GM21447 (cell line): Measurements from ENCODE around the gene ARSH.
"Not testable (repeated sequence)": the region's sequence is repeated elsewhere in the genome, so short reads cannot be mapped to it uniquely, and the experiment has no call there.

Experiments
- ATAC-seq: cut with Tn5 transposase; IDR thresholded peaks from one replicate; pipeline ENCODE4 v1.9.1; 2021; ENCODE audit not compliant: unreplicated experiment

Gene ARSH, protein sequence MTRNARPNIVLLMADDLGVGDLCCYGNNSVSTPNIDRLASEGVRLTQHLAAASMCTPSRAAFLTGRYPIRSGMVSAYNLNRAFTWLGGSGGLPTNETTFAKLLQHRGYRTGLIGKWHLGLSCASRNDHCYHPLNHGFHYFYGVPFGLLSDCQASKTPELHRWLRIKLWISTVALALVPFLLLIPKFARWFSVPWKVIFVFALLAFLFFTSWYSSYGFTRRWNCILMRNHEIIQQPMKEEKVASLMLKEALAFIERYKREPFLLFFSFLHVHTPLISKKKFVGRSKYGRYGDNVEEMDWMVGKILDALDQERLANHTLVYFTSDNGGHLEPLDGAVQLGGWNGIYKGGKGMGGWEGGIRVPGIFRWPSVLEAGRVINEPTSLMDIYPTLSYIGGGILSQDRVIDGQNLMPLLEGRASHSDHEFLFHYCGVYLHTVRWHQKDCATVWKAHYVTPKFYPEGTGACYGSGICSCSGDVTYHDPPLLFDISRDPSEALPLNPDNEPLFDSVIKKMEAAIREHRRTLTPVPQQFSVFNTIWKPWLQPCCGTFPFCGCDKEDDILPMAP

DNA sequence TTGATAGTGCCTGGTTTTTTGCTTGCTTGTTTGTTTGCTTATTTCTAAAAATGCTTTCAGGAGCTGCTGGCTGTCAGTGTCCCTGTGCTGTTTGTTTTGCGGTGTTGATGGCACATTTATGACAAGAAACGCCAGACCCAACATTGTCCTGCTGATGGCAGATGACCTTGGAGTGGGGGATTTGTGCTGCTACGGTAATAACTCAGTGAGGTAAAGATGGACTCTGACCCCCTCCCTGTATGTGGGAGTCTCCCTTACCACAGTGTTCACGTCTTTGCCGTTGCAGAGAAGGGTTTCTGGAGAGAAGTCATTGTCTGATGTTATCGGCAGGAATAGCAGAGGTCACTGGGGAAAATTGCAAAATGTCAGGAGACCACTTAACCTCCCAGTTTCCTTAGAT is at the start of gene ARSH:
Gene ARSH, plus strand, starts transcription at position 52 of the 400 bp plus-strand sequence. Its CDS starts 67 bp downstream, at position 119.
- no peak for ATAC-seq

DNA sequence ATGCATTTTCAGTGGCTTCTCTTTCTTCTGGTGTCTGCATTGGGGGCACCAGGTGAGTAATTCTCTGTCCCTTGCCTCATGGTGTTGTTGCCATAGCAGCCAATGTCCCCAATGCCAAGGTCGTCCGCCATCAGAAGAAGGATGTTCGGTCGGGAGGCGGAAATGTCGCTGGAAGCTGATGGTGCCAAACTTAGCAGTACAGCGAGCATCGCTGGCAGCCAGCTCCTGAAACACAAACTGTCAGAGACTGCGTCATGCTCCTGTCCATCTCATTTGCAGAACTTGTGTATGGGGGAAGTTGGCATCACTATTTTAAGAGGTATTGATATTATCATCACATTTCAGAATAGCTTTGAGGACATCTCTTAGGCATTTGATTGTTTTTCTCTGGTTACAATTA is 48.1 kb upstream of the ARSH start:
- ATAC-seq: no peak

DNA sequence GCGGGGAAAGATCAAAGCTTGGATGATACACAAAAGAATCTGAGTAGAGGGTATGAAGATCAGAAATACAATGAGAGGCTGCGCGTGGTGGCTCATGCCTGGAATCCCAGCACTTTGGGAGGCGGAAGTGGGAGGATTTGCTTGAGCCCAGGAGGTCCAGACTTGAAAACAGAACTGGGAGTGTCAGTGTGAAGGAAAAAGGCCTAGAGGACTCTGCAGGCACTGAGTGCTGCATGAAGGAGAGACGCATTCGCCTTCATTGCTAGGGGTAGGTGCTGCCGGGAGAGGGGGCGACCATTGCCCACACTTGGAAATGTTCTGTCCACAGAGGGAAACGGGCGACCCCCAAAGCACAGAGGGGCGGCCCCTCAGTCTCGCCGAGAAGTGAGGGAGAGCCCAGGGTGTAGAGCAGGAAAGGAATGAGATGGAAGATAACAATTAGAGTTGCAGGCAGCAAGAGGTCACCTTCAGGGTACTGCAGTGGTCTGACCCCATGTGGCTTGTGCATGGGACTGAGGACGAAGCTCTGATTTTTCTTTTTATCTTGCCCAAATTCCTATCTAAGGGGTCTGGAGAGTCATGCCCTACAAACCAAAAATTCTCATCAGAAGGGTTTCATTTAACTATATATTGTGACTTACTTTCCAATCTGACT is 45.4 kb upstream of the ARSH start:
- no peak for ATAC-seq

DNA sequence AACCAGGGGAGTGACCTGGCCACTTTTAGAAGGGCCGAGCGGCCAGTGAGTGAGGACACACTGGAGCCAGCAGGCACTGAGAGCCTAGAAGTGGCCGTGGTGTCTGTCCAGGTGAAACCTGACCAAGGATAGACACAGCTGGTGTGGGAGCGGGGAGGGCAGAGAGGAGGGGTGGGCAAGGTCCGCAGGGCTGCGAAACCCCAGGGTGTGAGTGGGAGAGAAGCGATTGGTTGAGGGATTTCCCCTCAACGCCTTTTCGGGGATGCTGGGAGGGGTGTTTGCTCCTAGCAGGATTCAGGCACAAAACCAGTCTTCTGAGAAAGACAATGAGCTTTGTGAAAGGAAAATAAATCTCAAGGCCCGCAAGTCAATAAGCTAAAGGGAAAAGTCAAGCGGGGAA is 44.0 kb upstream of the ARSH start:
- no peak for ATAC-seq

DNA sequence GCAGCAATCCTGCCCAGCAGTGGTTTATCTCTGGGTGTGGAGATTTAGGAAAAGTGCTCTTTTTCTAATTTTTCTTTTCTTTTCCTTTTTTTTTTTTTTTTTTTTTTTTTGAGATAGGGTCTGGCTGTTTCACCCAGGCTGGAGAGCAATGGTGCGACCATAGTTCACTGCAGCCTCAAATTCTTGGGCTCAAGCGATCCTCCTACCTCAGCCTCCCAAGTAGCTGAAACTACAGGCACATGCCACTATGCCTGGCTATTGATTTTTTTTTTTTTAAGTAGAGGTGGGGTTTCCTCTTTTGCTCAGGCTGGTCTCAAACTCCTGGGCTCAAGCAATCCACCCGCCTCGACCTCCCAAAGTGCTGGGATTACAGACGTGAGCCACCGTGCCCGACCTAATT is 42.9 kb upstream of the ARSH start:
- not testable (repeated sequence) for ATAC-seq

DNA sequence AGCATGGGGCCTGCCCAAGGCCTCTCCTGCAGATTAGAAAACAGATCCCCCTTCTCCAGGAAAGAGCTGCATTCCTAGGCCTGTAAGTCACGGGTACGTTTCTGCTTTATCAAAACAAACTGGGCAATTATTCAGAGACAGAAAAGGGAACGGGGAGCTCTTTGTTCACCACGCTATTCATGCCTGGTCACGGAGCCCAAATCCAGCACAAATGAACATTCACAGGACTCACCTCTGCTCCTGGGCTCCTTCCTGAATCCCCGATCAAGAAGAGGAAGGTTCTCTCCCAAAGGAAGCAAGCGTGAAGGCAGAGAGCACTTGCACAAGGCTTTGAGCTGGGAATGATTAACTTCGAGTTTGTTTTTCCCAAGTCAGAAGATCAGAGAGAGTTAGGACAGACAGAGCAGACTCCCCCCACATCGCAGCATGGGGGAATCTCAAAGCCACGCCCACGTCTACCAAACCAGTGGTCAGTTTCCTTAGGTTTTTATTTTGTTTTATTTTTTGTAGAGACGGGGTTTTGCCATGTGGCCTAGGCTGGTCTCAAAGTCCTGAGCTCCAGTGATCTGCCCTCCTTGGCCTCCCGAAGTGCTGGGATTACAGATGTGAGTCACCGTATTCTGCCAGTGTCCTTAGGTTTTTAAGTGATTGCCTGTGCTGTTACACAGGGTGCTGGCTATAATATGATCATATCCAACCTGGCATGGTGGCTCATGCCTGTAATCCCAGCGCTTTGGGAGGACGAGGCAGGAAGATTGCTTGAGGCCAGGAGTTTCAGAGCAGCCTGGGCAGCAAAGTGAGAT is 42.2 kb upstream of the ARSH start:
- not testable (repeated sequence) for ATAC-seq

DNA sequence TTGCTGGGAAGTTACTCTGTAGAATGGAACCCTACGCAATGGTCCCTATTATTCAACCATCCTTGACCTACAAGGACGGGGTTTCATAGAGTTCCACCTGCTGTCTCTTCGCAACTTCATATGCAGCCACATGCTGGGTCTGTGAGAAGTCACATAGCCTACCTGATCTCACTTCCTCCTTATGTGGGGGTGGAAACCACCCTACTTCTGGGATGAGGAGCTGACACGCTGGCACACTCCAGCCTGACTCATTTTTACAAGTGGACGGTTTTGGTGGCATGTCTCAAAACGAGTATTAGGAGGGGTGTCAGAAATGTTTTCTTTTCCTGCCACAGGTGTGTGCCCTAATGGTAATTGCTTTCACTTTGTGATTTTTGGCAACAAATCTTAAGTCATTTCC is 40.4 kb upstream of the ARSH start:
- no peak for ATAC-seq

DNA sequence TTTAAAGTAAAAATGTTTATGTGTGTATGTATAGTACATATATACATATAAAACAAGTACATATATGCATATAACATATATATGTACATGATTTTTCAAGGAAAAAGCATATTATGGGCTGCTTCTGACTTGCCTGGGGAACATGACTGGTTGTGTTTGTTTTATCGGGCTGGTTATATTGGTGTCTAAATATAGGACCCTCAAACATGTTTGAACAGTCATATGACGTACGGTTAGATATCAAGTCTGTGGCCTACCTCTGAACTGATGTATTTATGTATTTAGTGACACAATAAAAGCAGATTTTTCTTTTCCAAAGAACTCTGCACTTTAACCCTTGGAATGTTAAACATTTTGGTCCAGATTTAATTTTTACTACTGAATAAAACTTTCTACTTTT is 39.3 kb upstream of the ARSH start:
- no peak for ATAC-seq

DNA sequence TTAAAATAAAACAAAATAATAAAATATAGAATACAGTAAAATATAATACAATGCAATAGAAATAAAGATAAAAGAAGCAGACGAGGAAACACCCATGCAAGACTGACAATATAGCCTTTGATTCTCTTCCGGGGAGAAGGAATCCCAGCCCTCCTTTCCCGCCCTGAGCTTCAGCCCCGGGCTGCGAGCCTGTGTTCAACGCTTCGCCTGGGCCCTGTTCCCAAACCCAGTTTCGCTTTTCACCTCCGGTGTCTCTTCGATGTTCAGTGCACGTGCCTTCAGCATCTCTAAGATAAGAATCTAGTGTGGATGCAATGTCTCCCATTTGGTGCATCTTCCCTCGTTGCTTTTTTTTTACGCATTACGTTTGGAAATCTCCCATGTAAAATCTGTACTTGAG is 38.8 kb upstream of the ARSH start:
- ATAC-seq: no peak

DNA sequence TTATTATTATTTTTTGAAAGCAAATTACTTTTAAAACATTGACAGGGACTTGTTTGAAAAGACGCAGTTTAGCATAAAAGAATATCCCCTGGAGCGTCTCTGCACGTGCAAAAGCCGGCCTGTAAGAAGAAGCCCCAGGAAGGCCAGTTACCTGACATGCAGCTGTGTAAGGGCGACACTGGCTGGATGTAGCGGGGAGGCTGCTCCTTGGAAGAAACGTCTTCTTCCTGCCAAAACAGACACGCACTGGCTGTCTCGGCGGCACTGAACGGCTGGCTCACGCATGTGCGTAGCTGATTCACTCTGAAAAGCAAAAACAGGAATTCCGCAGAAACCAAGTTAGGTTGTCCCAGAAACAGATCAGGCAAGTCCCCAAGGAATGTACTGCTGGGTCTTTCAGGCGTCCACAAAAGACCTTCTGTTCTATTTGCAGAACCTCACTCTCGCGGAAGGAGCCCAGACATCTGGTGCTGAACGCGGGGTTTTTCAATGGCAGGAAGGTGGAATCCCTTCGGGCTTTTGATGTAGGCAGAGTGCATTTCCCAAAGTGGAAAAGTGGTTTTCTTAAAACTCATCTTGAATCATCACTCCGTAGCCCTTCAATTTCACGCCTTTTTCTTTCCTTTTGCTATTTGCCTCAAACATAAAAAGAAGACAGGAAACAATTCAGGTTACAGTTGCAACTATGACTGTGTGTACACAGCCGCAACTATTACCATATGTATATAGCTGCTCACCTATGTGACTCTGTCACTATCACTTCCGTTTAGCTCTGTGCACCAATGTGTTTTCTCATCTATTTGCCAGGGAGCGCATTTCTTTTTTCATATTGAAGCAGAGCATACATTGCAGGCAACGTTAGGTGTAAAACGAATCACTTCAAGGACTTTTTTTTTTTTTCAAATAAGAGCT is 38.1 kb upstream of the ARSH start:
- ATAC-seq: no peak

DNA sequence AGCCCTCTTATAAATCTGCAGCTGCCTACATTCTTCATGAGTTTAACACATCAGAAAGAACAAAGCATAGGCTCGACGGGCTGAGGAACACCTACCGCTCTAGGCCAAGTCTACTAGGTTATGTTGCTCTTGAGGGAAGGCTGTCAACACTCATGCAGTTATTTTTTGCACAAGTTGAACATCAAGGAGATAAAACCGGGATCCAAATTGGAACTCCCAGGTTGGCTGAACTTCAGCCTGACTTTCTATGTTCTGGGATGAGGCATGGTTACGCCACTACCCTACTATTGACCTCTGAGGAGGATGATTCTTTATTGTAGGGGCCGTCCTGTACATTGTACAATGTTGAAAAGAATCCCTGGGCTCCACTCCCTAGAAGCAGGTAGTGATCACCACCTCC is 37.3 kb upstream of the ARSH start:
- no peak for ATAC-seq

DNA sequence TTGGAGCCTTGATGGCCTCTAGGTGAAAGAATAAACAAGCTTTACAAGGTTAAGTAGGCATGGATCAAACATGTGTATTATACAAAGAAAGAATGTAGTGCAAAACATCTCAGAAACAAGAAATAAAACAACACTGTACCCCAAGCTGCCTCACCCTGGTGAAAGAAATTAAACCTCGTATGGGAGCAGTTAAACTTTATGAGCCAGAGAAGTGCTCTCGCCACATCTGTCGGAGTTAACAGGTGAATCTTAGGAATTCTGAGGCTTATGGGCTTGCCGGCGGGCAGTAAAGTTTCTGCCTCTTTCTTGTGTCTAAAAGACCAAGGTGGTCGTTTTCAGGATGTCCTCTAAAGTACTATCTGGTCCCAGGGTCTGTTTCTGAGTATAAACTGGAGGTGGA is 34.0 kb upstream of the ARSH start:
- ATAC-seq: no peak

DNA sequence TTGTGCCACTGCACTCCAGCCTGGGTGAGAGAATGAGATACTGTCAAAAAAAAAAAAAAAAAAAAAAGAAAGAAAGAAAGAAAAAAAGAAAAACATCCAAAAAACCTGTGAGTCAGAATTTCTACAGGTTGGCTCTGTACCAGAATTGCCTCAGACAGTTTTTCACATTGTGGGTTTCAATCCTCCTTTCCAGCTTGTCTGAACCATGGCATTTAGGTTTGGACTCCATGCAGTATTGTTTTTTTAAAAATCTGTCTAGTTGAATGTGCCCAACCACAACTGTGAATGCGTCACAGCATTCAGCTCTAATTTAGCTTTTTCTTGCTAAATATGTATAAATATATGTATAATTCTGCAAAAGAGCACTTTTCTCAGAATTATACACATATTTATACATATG is 31.4 kb upstream of the ARSH start:
- ATAC-seq: no peak

DNA sequence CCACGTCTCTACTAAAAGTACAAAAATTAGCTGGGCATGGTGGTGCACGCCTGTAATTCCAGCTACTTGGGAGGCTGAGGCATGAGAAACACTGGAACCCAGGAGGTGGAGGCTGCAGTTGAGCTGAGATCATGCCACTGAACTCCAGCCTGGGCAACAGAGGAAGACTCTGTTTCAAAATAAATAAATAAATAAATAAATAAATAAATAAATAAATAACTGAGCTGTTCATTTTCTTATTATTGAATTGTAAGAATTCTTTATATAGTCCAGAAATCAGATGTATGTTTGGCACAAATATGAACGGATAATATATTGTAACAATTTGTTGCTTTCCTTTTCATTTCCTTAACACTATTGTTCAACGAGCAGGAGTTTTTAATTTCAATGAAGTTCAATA is 27.7 kb upstream of the ARSH start:
- not testable (repeated sequence) for ATAC-seq

DNA sequence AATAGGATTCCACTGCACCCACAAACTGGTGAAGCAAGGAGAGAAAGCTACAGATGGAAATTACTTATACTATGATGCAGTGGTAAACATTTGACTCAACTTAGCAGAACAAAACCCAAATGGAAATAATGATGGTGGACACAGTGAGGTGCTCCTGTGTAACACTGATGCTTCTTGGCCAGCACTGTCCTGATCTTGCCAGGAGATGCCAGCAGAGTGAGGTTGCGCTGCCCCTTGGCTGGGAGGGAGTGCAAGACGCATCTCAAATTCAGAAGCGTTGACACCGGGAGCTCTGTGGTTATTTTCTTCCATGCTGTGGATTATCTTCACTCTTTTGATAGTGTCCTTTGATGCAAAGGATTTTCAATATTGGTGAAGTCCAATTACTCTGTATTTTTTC is 22.0 kb upstream of the ARSH start:
- ATAC-seq: no peak

DNA sequence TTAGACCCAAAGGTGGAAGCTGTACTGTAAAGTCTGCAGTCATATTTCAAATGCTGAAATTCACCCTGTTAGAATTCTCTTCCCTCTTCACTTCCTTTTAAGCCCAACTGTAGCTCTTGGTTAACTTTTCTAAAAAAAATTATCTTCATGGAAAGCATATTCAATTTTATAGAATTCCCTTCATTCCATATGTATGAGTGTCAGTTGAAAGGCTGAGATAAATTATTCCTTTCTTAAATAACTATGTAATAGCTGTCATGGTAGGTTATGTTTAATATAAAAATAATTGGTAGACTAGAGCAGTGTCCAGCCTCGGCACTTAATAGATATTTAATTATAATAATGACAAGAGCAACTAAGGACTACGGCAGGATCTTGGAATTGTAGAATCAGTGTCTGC is 16.8 kb upstream of the ARSH start:
- ATAC-seq: no peak

DNA sequence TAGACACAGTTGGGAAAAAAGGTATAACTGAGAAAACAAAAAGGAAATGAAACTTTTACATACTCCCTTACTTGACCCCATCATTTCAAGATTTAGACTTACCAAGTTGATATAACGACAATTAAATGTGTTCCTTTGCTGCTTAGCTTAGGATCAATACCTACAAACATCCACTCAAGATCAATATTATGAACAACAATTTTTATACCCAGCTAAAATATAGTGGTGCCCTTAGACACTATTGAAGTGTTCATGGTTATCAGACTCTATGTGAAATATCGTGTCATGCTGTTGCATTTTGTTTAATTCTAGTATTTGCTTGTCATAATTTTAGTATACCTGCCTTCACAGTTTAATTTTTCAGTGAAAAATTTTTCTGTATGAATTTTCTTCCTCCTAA is 4.2 kb downstream of the ARSH start:
- no peak for ATAC-seq

DNA sequence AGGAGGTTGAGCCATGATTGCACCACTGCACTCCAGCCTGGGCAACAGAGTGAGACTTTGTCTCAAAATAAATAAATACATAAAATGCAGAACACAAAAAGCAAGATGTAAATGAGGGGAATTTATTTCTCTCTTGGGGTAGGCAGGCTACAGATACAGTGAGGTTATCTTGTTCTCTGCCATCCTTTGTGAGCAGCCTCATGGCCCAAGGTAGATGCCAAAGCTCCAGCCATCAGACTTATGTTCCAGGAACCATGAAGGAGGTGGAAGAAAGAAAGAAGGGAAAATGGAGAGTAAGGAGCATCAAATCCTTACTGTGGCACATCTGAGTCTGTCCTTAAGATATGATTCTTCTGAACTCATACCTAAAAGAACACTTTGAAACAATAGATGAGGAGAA is 11.1 kb downstream of the ARSH start:
- ATAC-seq: no peak

DNA sequence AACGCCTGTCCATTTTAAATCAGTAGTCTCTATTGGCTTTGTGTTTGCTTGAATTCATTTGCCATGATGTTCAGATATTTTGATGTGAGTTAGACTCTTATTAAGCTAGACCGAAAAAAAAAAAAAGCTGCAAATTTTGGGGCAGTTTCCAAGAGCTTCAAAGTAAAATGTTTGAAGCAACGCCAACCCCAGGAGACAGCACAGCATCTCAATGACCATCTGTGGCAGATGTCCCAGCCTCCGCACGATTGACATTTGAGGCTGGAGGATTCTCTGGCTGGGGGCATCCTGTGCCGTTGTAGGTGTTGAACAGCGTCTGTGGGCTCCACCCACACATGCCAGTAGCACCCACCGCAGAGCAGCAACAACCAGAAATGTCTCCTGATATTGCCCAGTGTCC is 17.8 kb downstream of the ARSH start:
- ATAC-seq: no peak

DNA sequence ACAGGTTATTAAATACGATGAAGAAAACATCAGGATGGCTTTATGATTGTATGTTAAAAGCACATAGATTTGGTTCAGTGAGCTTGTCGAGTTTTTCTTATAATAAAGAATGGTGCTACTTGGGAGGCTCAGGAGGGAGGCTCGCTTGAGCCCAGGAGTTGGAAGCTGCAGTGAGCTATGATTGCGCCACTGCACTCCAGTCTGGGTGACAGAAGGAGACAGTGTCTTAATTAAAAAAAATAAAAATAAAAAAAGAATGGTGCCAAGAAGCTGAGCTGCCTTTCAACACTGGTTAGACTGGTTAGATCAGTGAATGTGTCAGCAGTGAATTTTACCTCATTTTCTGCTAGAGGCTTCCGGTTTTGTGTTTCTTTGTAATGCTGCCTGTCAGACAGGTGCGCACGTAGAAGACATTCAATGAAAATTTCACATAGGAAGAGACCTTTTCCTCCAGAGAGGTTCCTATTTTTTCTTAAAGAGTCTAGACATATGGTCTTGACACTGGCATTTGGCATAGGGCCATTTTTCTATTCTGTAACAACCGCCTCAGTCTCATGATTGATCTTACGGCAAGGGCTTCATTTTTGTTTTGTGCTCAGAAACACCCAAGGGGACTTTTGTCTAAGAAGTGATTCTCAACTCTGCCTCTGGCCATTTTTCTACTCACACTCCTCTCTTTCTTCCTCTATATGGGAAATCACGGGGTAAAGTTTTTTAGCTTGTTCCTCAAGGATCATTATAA is 19.9 kb downstream of the ARSH start:
- no peak for ATAC-seq
